ENCODE data around the gene NEU3. TPM values are rescaled to one million over a fixed set of nuclear protein-coding genes. Genes with fewer than 3 reads are reported as not detected.

NEU3 gene
- total RNA-seq, 1 donor from 2014 or later = 5.6 TPM

DNA sequence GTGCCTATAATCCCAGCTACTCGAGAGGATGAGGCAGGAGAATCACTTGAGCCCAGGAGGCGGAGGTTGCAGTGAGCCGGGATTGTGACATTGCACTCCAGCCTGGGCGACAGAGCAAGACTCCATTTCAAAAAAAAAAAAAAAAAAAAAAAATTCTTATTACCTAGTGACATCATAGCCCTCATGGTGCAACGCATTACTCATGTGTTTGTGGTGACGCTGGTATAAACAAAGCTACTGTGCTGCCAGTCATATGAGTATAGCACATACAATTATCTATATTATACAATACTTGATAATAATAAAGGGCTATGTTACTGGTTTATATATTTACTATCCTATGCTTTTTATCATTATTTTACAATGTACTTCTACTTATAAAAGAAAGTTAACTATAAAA, 66.8 kb downstream of the NEU3 start:
- no peaks in the 10 kb centered on the region for H3K9me3 ChIP-seq
- no peak overlapping the region for H3K4me3 ChIP-seq
- H3K4me1 ChIP-seq = no peaks in the 10 kb centered on the region
- no peak overlapping the region for H3K27ac ChIP-seq
- H3K27me3 ChIP-seq = no peaks in the 10 kb centered on the region
- intact Hi-C loops (cut with DNase I) = no loop called here
- TF ChIP-seq POLR2AphosphoS5 (IDR thresholded peaks at IDR 0.05; ENCODE audit: insufficient read depth in 1 of 2, low read depth in 1 of 2) (no peak), POLR2A (IDR thresholded peaks at IDR 0.05) (no peak)
- TF ChIP-seq, protein P1, sequence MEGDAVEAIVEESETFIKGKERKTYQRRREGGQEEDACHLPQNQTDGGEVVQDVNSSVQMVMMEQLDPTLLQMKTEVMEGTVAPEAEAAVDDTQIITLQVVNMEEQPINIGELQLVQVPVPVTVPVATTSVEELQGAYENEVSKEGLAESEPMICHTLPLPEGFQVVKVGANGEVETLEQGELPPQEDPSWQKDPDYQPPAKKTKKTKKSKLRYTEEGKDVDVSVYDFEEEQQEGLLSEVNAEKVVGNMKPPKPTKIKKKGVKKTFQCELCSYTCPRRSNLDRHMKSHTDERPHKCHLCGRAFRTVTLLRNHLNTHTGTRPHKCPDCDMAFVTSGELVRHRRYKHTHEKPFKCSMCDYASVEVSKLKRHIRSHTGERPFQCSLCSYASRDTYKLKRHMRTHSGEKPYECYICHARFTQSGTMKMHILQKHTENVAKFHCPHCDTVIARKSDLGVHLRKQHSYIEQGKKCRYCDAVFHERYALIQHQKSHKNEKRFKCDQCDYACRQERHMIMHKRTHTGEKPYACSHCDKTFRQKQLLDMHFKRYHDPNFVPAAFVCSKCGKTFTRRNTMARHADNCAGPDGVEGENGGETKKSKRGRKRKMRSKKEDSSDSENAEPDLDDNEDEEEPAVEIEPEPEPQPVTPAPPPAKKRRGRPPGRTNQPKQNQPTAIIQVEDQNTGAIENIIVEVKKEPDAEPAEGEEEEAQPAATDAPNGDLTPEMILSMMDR (IDR thresholded peaks at IDR 0.05) = no peak
- no peak for DNase-seq (ENCODE audit: extremely low spot score in 2 of 2)
- H3K36me3 ChIP-seq = no peaks in the 10 kb centered on the region

DNA sequence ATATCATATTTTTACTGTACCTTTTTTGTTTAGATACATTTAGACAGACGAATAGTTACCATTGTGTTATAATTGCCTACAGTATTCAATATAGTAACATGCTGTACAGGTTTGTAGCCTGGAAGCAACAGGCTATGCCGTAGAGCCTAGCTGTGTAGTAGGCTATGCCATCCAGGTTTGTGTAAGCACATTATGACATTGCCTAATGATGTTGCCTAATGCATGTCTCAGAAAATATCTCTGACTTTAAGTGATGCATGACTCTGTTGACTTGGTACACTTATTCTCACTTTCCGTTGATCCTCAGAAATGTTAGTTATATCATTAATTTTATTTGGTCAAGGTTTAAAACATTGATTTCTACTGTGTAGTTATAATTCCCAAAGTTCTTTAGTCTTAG, 68.1 kb downstream of the NEU3 start:
- Histone ChIP-seq H3K36me3 (no peaks in the 10 kb centered on the region), H3K4me3 (no peak overlapping the region), H3K9me3 (no peaks in the 10 kb centered on the region), H3K27me3 (no peaks in the 10 kb centered on the region), H3K4me1 (no peaks in the 10 kb centered on the region), H3K27ac (no peak overlapping the region)
- intact Hi-C loops (cut with DNase I) = no loop called here
- no peak for DNase-seq (ENCODE audit: extremely low spot score in 2 of 2)
- TF ChIP-seq, protein P1 (IDR thresholded peaks at IDR 0.05) = no peak
- no peak for TF ChIP-seq POLR2AphosphoS5 (IDR thresholded peaks at IDR 0.05; ENCODE audit: insufficient read depth in 1 of 2, low read depth in 1 of 2)
- no peak for TF ChIP-seq POLR2A (IDR thresholded peaks at IDR 0.05)

DNA sequence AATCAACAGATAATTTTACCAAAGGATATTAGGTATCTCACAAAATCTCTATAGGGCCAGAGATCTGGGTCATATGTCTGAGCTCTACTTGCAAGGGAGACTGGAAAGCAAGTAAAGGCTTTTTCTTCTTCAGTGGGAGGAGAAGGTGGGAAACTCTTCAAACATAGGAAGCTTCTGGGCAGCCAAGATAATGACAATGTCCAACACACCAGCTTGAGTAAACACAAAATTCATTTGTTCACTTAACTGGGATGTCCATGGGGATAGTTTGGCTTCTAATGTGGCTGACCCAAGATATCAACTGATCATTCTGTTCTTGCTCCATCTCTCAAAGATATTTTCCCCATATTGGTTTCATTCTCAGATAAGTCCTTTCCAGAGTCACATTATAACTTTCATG, 70.6 kb downstream of the NEU3 start:
- Histone ChIP-seq H3K36me3 (no peaks in the 10 kb centered on the region), H3K27ac (no peak overlapping the region)

DNA sequence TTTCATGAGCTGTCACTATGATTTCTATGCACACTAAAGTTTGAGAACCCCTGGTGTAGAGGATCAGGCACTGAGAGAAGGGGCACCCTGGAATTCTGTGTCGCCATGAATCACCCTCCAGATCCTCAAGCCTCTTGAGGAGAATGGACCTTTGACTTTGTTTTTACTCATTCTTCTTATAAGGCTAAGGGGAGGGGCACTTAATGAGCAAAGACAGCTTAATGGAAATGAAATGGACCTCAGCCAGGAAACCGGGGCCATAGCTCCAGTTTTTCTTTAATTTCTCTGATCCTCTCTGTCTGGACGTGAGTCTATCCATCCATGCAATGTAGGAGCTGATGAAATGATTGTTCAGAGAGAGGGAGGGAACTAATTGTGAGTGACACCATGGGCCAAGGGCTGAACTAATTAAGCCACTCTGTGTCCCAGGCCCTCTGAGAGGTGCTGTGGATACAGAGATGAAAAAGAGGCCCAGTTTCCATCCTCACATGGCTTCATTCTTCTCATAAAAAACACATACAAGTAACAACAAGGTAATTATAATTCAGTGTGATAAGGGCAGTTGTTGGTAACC, 75.1 kb downstream of the NEU3 start:
- Histone ChIP-seq H3K9me3 (no peaks in the 10 kb centered on the region), H3K27ac (no peak overlapping the region), H3K36me3 (no peaks in the 10 kb centered on the region), H3K4me3 (no peak overlapping the region), H3K27me3 (no peaks in the 10 kb centered on the region), H3K4me1 (no peaks in the 10 kb centered on the region)
- intact Hi-C loops (cut with DNase I) = no loop called here
- no peak for TF ChIP-seq POLR2AphosphoS5 (IDR thresholded peaks at IDR 0.05; ENCODE audit: insufficient read depth in 1 of 2, low read depth in 1 of 2)
- TF ChIP-seq, protein P1 (IDR thresholded peaks at IDR 0.05) = no peak
- TF ChIP-seq POLR2A (IDR thresholded peaks at IDR 0.05) = no peak
- no peak for DNase-seq (ENCODE audit: extremely low spot score in 2 of 2)

More for the DNA sequence above, 70.6 kb downstream of the NEU3 start:
- Histone ChIP-seq H3K4me3 (no peak overlapping the region), H3K9me3 (no peaks in the 10 kb centered on the region), H3K27me3 (no peaks in the 10 kb centered on the region), H3K4me1 (no peaks in the 10 kb centered on the region)
- DNase-seq (ENCODE audit: extremely low spot score in 2 of 2) = no peak
- intact Hi-C loops (cut with DNase I) = no loop called here
- TF ChIP-seq POLR2A (IDR thresholded peaks at IDR 0.05) (no peak), POLR2AphosphoS5 (IDR thresholded peaks at IDR 0.05; ENCODE audit: insufficient read depth in 1 of 2, low read depth in 1 of 2) (no peak)
- TF ChIP-seq, protein P1 (IDR thresholded peaks at IDR 0.05) = no peak

DNA sequence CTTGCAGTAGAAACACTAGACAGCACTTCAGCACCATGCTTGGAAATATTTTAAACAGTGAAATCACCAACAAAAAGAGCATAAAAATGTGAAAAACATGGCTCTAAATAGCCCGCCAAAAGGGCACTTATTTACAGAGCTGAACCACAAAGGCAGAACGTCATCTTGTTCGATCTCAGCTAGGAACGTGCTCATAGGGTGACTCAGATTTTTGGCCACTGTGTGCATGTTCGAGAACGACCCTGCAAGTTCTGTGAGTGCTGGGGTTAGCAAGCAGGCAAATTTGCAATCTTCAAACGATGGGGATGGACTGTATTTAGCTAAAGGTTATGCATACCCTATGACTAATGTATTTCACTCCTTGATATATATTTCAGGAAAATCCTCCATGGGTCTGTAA, 77.3 kb downstream of the NEU3 start:
- Histone ChIP-seq H3K27ac (no peak overlapping the region), H3K9me3 (no peaks in the 10 kb centered on the region), H3K4me1 (no peaks in the 10 kb centered on the region), H3K27me3 (no peaks in the 10 kb centered on the region), H3K4me3 (no peak overlapping the region), H3K36me3 (no peaks in the 10 kb centered on the region)
- TF ChIP-seq, protein P1 (IDR thresholded peaks at IDR 0.05) = no peak
- TF ChIP-seq POLR2AphosphoS5 (IDR thresholded peaks at IDR 0.05; ENCODE audit: insufficient read depth in 1 of 2, low read depth in 1 of 2) = no peak
- TF ChIP-seq POLR2A (IDR thresholded peaks at IDR 0.05) = no peak
- intact Hi-C loops (cut with DNase I) = no loop called here
- no peak for DNase-seq (ENCODE audit: extremely low spot score in 2 of 2)

All from vagina (tissue), 2 donors.